HT1080 (cell line): Measurements from ENCODE around the gene FER. TPM values are rescaled to one million over a fixed set of nuclear protein-coding genes. Genes with fewer than 3 reads are reported as not detected.
A peak's percentile ranks its signal among the peaks of the same experiment; 100 is the strongest.
"Not testable (repeated sequence)": the region's sequence is repeated elsewhere in the genome, so short reads cannot be mapped to it uniquely, and the experiment has no call there.

Experiments used
- DNase-seq: peaks from one replicate; pipeline ENCODE4 v3.0.0-alpha.2; 2015; ENCODE audit warnings: low read depth
- total RNA-seq: library from RNA; depleted of rRNA; stranded (reverse); fragments of >200 nt; shearing (Covaris generic); gene quantifications from 2 replicates; pipeline ENCODE4 v1.2.3, GENCODE V29; 2014

FER gene
- total RNA-seq, 1 experiment from 2014 or later, result 25.2 TPM

- no peak for DNase-seq
Measured at GRCh38 chr5:108876451-108876850, 128.8 kb downstream of the FER start.

DNA sequence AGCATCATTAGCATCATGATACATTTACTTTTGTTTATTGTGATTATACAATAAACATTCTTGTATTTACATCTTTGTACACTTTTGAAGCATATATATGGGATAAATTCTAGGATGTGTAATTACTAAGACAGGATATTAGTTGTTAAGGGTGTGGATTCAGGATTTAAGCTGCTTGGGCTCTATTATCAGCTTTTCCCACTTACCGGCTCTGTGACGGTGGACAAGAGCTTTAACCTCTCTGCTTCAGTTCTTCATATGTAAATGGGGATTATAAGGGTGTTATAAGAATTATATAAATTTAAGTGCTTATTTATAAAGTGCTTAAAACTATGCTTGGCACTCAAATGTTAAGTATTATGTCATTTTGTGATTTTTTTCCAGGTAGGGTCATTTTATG lies 131.1 kb downstream of the FER start:
- DNase-seq, result no peak

DNA sequence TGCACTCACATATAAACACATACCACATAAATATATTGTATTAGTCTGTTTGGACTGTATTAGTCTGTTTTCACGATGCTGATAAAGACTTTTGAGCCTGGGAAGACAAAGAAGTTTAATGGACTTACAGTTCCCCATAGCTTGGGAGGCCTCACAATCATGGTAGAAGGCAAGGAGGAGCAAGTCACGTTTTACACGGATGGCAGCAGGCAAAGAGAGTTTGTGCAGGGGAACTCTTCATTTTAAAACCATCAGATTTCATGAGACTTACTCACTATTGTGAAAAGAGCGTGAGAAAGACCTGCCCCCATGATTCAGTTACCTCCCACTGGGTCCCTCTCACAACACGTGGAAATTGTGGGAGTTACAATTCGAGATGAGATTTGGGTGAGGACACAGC lies 133.4 kb downstream of the FER start:
- DNase-seq, result no peak

- DNase-seq, result peak; percentile 34
Measured at GRCh38 chr5:108884736-108885135, 137.0 kb downstream of the FER start.

- DNase-seq, result no peak
Measured at GRCh38 chr5:108898257-108898656, 150.6 kb downstream of the FER start.

GRCh38 chr5:108898707-108899106 lies 151.0 kb downstream of the FER start:
- peak; percentile 36 for DNase-seq

DNA sequence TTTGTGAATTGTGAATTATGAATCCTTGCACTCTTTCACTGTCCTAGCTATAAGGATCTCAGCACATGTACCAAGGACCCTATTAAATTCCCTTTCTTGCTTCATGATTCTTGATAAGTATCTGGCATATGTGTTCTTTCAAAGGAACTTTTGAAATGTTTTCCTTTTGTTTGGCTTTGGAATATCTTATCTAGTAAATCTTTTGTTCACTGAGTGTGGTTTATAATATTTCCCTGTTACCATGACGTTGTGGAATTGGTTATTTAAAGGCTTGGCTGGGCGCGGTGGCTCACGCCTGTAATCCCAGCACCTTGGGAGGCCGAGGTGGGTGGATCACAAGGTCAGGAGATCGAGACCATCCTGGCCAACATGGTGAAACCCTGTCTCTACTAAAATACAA lies 151.5 kb downstream of the FER start:
- DNase-seq, result not testable (repeated sequence)

DNA sequence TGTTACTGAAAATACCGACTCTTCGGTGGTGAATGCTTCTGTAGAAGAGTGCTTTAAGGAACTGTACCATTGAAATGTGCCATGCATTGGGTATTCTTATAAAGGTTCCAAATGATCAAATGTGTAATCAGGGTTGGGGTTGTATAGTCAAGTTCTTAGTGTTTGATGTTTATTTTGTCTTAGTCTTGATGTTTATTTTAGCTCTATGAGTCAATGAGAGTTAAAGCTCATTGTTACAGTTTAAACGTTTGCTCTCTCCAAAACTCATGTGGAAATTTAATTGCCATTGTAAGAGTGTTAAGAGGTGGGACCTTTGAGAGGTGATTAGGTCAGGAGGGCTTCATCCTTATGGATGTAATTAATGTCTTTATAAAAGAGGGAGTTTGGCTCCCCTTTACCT lies 153.0 kb downstream of the FER start:
- DNase-seq, result no peak

GRCh38 chr5:108905805-108906204 lies 158.1 kb downstream of the FER start:
- DNase-seq, result no peak

DNA sequence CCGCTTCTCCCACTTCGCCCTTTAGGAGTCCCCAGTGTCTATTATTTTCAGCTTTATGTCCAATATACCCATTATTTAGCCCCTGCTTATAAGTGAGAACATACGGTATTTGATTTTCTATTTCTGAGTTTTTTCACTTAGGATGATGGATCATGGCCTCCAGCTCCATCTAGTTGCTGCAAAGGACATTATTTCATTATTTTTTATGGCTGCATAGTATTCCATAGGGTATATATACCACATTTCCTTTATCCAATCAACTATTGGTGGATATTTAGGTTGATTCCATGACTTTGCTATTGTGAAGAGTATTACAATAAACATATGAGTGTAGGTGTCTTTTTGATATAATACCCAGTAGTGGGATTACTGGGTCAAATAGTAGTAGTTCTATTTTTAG lies 162.9 kb downstream of the FER start:
- DNase-seq, result no peak

DNA sequence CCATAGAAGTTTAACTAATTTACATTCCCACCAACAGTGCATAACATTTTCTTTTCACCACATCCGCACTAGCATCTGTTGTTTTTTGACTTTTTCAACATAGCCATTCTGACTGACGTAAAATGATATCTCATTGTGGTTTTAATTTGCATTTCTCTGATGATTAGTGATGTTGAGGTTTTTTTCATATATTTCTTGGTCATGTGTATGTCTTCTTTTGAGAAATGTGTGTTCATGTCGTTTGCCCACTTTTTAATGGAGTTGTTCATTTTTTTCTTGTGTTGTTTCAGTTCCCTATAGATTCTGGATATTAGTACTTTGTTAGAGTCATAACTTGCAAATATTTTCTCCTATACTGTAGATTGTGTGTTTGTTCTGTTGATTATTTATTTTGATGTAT lies 163.4 kb downstream of the FER start:
- DNase-seq, result no peak

DNA sequence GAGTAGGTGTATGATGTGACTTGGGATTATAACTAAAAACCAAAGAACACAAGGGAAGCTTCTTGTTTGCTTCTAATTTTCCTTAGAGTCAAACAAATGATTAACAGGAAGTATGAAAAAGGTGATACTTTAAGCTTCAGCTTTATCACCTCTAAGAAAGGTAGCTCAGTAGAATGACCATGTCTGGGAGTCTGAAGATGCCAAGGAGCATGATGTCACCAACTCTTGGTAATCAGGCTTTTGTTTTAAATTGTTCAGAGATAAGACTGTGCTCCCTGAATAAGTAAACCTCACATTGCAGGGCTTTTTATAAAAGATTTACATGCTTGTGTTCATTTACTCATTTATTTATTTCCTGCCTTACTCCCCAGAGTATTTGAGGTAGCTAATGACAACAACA lies 169.9 kb downstream of the FER start:
- no peak for DNase-seq

DNA sequence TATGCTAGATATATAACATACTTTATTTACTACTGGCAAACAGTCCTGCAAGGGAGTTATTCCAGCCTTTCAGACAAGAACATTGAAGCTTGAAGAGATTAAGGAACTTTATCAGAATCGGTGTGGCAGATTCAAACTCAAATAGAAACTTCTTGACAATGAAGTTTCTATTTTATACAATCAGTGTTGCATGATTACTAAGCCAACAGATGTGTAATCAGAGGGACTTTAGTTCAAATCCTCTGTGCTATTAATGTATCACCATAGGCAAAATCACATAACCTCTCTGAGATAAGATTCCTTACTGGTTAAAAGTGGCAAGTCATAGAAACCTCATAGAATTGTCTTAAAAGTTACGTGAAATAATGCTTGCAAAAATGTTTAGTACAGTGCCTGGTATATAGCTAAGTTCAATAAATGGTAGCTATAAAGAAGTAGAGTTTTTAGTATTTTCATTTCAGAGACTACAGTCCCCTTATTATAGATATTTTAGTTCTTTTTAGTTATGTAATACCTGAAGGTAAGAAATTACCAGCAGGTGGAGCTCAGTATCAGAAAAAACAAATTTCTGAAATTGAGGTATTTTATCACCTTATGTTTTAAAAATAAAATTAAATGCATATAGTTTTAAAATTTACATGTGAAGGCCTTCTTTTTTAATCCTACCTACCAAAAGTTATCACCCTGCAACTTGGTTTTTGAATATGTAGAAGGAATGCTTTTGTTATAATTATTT lies 172.1 kb downstream of the FER start:
- DNase-seq, result no peak

GRCh38 chr5:108924457-108924961 lies 176.8 kb downstream of the FER start:
- DNase-seq, result peak; percentile 70

GRCh38 chr5:108925073-108925472 lies 177.4 kb downstream of the FER start:
- DNase-seq, result no peak

- DNase-seq, result no peak
Measured at GRCh38 chr5:108930107-108930506, 182.4 kb downstream of the FER start.

- DNase-seq, result no peak
Measured at GRCh38 chr5:108935611-108936010, 187.9 kb downstream of the FER start.

DNA sequence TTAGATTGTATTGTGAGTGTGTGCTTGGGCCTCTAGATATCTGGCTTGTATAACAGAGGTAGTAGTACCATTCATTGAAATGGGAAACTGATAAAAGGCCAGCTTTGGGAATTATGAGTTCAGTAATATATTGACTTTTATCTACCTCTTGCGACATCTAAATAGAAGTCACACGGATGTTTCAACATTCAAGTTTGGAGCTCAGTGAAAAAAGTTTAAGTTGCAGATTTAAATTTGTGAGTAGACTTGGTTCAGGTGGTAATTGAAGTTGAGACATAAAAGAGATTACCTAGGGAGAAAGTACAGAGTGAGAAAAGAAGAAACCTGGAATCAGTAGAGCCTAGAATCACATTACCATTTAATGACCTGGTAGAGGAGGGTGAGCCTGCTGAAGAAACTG lies 189.5 kb downstream of the FER start:
- no peak for DNase-seq

DNA sequence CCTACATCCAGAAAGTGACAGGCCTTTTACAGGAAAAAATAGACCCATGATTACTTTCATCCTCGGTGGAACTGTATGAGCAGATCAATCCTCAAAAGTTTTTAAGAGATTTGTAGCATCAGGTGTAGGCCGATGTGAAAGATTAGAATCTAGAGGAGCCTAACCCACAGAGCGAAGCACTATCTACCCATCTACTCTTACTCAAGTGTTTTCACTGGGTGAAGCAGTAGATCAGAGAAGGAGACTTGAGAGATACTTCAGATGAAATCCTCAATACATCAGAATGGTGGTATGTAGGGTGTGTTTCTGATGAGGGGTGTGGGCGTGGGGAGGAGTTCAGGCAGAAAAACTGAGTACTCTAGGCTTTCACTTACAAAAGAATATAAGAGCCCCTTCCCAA lies 192.8 kb downstream of the FER start:
- DNase-seq, result no peak

- no peak for DNase-seq
Measured at GRCh38 chr5:108941746-108942145, 194.0 kb downstream of the FER start.

GRCh38 chr5:108942701-108943100 lies 195.0 kb downstream of the FER start:
- no peak for DNase-seq

DNA sequence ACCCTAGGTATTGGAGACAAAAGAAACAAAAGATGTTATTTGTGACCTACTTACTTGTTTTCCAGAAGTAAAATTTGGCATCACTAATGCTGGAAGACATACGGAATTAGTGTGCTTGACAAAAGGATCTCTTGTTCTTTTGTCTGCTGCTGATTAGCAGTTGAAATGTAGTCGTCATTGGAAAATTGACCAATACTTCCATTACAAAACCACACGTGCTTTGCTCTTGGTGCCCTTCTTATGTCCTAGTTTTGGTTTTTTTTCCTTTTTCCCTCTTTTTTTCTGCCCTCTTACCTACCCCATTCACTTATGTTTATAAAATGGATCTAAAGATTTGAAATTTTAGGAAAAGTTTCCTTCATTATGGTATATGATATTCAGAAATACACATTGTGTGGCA lies 197.4 kb downstream of the FER start:
- DNase-seq, result no peak

GRCh38 chr5:108946008-108946407 lies 198.3 kb downstream of the FER start:
- no peak for DNase-seq

GRCh38 chr5:108947164-108947563 lies 199.5 kb downstream of the FER start:
- DNase-seq, result no peak
